Measurements from ENCODE around the gene ABCC11. TPM values are rescaled to one million over a fixed set of nuclear protein-coding genes. Genes with fewer than 3 reads are reported as not detected.

Gene ABCC11
- total RNA-seq, 2 donors from 2014 or later, result 0.70 TPM; not detected in 1

GRCh38 chr16:48138543-48138942 is 108.8 kb downstream of the ABCC11 start:
- no peak for DNase-seq
- Mint-ChIP-seq H3K27ac (no peak overlapping the region), H3K4me1 (peaks cover 20% of the 10 kb centered on the region), H3K36me3 (ENCODE audit: low read depth) (no peaks in the 10 kb centered on the region), H3K27me3 (ENCODE audit: insufficient read depth) (no peaks in the 10 kb centered on the region), H3K4me3 (no peak overlapping the region), H3K9me3 (no peaks in the 10 kb centered on the region)
- TF ChIP-seq, protein P1, sequence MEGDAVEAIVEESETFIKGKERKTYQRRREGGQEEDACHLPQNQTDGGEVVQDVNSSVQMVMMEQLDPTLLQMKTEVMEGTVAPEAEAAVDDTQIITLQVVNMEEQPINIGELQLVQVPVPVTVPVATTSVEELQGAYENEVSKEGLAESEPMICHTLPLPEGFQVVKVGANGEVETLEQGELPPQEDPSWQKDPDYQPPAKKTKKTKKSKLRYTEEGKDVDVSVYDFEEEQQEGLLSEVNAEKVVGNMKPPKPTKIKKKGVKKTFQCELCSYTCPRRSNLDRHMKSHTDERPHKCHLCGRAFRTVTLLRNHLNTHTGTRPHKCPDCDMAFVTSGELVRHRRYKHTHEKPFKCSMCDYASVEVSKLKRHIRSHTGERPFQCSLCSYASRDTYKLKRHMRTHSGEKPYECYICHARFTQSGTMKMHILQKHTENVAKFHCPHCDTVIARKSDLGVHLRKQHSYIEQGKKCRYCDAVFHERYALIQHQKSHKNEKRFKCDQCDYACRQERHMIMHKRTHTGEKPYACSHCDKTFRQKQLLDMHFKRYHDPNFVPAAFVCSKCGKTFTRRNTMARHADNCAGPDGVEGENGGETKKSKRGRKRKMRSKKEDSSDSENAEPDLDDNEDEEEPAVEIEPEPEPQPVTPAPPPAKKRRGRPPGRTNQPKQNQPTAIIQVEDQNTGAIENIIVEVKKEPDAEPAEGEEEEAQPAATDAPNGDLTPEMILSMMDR (conservative IDR thresholded peaks at IDR 0.05), result no peak
- Histone ChIP-seq H3K9ac (ENCODE audit: extremely low read depth, low read length, poor library complexity, severe bottlenecking) (no peak overlapping the region), H3K27ac (ENCODE audit: low read depth, low read length) (no peak overlapping the region), H3K4me3 (ENCODE audit: low read length) (no peak overlapping the region), H3K27me3 (ENCODE audit: control insufficient read depth, insufficient read depth, low read length, poor library complexity, severe bottlenecking) (no peaks in the 10 kb centered on the region), H3K9me3 (ENCODE audit: control insufficient read depth, low read length) (no peaks in the 10 kb centered on the region), H3K36me3 (ENCODE audit: control insufficient read depth, insufficient read depth, low read length) (no peaks in the 10 kb centered on the region), H3K4me1 (ENCODE audit: control insufficient read depth, insufficient read depth, low read length) (peaks cover 6% of the 10 kb centered on the region)
- 83 to 98% methylated on average over 1 to 2 of the region's 2 CpGs for WGBS, 2 experiments (ENCODE audit: insufficient coverage in 1 of 2, insufficient read length in 1 of 2)

GRCh38 chr16:48137822-48138221 is 109.5 kb downstream of the ABCC11 start:
- no peaks in the 10 kb centered on the region for H3K27me3 Mint-ChIP-seq (ENCODE audit: insufficient read depth)
- H3K9ac ChIP-seq (ENCODE audit: extremely low read depth, low read length, poor library complexity, severe bottlenecking), result no peak overlapping the region
- no peak for DNase-seq
- no peaks in the 10 kb centered on the region for H3K36me3 ChIP-seq (ENCODE audit: control insufficient read depth, insufficient read depth, low read length)
- H3K4me1 ChIP-seq (ENCODE audit: control insufficient read depth, insufficient read depth, low read length), result peaks cover 6% of the 10 kb centered on the region
- H3K9me3 Mint-ChIP-seq, result no peaks in the 10 kb centered on the region
- H3K4me1 Mint-ChIP-seq, result peaks cover 22% of the 10 kb centered on the region
- H3K4me3 Mint-ChIP-seq, result no peak overlapping the region
- no peak overlapping the region for H3K4me3 ChIP-seq (ENCODE audit: low read length)
- no peak overlapping the region for H3K27ac Mint-ChIP-seq
- TF ChIP-seq, protein P1 (conservative IDR thresholded peaks at IDR 0.05), result no peak
- WGBS, 2 experiments (ENCODE audit: insufficient coverage in 1 of 2, insufficient read length in 1 of 2), result 80 to 89% methylated on average over 3 of the region's 3 CpGs
- H3K27ac ChIP-seq (ENCODE audit: low read depth, low read length), result no peak overlapping the region
- no peaks in the 10 kb centered on the region for H3K36me3 Mint-ChIP-seq (ENCODE audit: low read depth)
- no peaks in the 10 kb centered on the region for H3K9me3 ChIP-seq (ENCODE audit: control insufficient read depth, low read length)
- H3K27me3 ChIP-seq (ENCODE audit: control insufficient read depth, insufficient read depth, low read length, poor library complexity, severe bottlenecking), result no peaks in the 10 kb centered on the region

DNA sequence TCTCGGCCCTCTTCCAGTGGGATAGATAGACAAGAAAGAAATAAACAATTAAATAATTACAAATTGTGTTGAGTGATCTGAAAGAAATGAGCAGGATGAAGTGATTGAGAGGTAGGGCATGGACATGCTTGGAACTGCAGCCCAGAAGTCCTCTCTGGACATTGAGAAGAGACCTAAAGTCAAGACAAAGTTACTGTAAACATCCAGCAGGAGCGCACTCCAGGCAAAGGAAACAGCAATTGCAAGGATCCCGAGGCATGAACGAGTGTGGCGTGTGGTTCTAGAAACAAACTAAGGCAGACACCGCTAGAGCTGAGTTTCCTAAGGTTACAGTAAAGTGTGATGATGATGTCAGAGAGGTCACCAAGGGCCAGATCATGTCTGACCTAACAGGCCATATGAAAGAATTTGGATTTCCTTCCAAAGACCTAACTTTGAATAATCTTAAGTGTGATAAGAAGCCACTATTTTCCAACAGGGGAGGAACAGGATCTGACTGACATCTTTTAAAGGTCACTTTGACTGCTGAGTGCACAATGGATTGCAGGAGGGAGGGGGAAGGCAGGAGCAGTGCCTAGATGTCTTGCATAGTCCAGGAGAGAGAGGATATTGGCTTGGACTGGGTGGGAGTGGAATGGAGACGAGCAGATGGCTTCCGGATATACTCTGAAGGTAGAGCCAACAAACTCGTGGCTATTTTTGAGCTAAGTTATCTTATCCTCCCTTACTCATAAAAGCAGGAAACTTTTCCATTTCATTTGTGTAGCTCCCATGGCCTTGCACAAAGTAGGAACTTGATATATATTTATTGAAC is 110.6 kb downstream of the ABCC11 start:
- no peaks in the 10 kb centered on the region for H3K9me3 ChIP-seq (ENCODE audit: control insufficient read depth, low read length)
- H3K27ac ChIP-seq (ENCODE audit: low read depth, low read length), result no peak overlapping the region
- TF ChIP-seq, protein P1 (conservative IDR thresholded peaks at IDR 0.05), result peak; percentile 20
- Mint-ChIP-seq H3K27me3 (ENCODE audit: insufficient read depth) (no peaks in the 10 kb centered on the region), H3K9me3 (no peaks in the 10 kb centered on the region), H3K4me3 (no peak overlapping the region), H3K36me3 (ENCODE audit: low read depth) (no peaks in the 10 kb centered on the region), H3K27ac (no peak overlapping the region), H3K4me1 (peaks cover 28% of the 10 kb centered on the region)
- DNase-seq, result no peak
- H3K36me3 ChIP-seq (ENCODE audit: control insufficient read depth, insufficient read depth, low read length), result no peaks in the 10 kb centered on the region
- peaks cover 14% of the 10 kb centered on the region for H3K4me1 ChIP-seq (ENCODE audit: control insufficient read depth, insufficient read depth, low read length)
- 96 to 97% methylated on average over 5 to 9 of the region's 9 CpGs for WGBS, 2 experiments (ENCODE audit: insufficient coverage in 1 of 2, insufficient read length in 1 of 2)
- H3K4me3 ChIP-seq (ENCODE audit: low read length), result no peak overlapping the region
- no peak overlapping the region for H3K9ac ChIP-seq (ENCODE audit: extremely low read depth, low read length, poor library complexity, severe bottlenecking)
- H3K27me3 ChIP-seq (ENCODE audit: control insufficient read depth, insufficient read depth, low read length, poor library complexity, severe bottlenecking), result no peaks in the 10 kb centered on the region

All from endodermal cell (in vitro differentiated cells).